Measurements from ENCODE around the gene TPK1.
A peak's percentile ranks its signal among the peaks of the same experiment; 100 is the strongest.
"Not testable (repeated sequence)": the region's sequence is repeated elsewhere in the genome, so short reads cannot be mapped to it uniquely, and the experiment has no call there.

Gene TPK1

DNA sequence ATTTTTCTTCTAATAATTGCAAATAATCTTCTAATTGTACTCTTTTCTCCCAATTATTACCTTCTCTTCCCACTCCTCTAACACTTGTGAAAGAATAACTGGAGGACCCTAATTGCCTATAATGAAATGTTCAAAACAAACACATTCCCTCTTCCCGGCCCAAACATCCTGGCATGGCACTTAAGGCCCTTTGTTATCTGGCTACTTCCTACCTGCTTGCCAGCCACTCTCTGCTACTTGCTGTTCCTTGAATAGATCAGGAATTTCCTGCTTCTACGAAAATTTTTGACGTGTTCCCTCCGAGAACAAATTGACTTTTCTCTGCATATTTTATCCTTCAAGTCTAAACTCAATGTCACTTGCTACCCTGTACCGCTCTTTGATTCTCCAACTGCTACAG, 376.2 kb downstream of the TPK1 start:
- DNase-seq = no peak

DNA sequence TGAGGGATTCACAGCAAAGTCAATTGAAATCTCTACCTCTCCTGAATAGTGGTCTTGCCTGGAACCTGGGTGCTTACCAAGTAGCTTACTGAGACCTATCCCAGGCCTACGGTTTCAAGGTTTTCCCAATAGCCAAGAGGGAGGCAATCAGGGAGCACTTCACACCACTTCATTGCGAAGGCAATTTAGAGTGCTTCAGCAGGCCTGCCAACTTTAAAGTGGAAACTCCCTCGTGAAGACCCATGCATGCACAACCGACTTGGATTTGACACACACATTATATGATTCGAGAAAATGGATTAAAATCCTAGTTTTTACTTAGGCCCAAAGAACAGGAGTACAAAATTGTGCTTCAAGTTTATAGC, 380.8 kb downstream of the TPK1 start:
- DNase-seq = no peak

- DNase-seq = no peak
Observed at GRCh38 chr7:144454256-144455039, 381.4 kb downstream of the TPK1 start.

DNA sequence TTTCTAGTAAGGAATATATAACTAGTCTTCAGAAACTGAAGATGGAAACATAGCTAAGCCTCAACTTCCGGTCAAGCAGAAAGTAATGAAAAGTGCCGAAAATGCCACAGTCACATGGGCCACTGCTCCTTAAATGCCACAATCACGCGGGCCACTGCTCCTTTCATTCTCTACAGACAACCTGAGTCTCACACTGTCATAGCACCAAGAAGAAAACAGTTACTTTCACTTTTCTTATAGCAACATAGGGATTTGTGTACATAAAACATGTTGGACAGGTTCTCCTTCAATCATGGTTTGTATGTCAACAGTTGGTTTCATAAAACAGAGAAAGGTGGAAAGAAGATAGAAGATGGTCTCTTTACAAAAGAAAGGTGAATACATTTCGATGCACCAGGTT, 383.8 kb downstream of the TPK1 start:
- DNase-seq = no peak

- DNase-seq = no peak
Observed at GRCh38 chr7:144445590-144445989, 390.3 kb downstream of the TPK1 start.

DNA sequence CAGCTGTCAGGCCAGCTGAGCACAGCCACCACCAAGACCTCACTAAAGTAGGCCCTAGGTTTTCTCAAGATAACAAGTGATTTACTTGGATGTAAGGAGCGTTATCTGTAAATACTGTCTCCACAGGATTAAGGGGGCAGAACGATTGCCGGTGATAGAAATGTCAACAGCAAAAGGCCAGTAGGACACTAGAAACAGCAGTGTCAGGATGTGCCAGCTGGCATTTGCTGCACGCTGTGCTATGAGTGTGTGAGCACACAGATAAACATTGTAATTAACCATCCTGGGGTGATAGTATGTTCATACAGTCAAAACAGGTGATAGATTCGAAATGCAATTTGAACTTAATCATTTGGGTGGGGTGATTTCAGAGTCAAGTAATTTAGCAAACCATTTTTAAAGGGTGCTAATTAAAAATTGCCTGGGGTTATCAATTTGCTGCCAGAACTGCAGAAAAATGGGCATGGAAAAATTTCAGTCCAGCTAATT, 396.1 kb downstream of the TPK1 start:
- DNase-seq = no peak

DNA sequence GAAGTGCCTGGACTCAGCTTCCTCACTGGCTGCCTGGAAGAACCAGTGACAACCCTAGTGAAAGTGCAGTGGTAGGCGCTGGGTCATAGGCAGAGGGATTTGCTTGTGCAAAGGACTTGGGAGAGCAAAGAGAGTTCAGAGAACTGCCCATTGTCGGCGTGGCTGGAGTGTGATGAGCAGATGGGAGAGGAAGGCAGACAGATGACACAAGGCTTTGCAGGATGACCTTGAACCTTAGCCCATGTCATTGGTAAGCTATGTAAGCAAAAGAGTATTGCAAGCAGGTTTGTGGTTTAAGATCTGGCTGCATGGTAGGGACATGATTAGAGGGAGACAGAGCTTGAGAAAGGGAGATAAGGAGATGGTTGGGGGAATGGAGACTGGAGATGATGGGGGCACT, 397.1 kb downstream of the TPK1 start:
- no peak for DNase-seq

- DNase-seq = peak in 1 of 4 experiments; percentile 1
Observed at GRCh38 chr7:144437370-144438191, 398.3 kb downstream of the TPK1 start.

- DNase-seq = no peak
Observed at GRCh38 chr7:144436500-144436899, 399.4 kb downstream of the TPK1 start.

GRCh38 chr7:144428431-144428830, 407.4 kb downstream of the TPK1 start:
- DNase-seq = no peak

GRCh38 chr7:144427539-144427938, 408.3 kb downstream of the TPK1 start:
- DNase-seq = not testable (repeated sequence)

DNA sequence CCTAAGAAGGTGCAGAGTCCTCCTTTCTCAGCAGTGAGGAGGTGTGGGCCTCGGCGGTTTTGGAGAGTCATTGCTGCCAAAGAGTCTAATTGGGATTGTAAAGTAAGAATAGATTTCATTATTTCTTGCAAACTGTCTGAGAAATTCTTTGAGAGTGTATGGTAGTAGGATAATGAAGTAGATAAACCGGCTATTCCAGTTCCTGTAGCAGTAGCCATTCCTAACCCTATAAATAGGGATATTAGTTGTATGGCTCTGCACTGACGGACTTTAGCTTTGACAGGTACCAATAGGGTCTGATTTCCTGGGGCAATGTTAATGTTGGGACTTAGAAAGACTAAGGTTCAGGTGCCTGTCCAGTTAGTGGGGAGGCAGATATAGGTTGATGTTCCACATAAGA, 416.9 kb downstream of the TPK1 start:
- not testable (repeated sequence) for DNase-seq

- DNase-seq = no peak
Observed at GRCh38 chr7:144416341-144416740, 419.5 kb downstream of the TPK1 start.

DNA sequence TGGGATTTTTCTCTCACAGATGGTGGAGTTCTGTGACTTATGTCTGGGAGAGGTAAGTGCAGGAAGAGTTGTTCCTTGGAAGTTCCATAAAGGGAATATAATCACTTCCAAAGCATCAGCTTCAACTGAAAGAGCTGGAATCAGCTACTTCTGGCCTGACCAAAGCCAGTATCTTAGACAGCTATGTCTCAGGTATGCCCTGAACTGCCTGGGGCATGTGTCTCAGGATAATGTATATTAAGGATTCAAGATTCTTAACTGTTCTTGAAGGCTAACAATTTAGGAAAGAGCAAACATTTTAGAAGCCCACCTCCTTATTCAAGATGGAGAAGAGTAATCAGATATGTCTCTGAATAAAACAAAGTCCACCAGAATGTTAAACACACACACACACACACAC, 420.0 kb downstream of the TPK1 start:
- DNase-seq = no peak

DNA sequence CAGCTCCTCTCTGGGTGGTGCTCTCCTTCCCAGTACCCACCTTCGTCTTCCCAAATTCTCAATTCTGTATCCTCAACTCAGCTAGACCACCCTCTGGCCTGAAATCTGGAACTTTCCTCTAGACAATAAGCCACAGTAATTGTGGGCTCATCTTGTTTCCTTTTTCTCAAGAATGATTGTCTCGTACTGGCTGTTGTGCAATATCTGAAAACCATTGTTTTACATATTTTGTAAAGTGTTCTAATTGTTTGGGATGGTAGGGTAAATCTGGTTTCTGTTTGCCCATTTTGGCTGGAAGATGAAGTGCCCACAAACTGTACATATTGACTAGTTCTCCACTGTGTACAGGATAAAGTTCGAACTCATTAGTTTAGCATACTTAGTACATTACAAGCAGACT, 421.0 kb downstream of the TPK1 start:
- no peak for DNase-seq

DNA sequence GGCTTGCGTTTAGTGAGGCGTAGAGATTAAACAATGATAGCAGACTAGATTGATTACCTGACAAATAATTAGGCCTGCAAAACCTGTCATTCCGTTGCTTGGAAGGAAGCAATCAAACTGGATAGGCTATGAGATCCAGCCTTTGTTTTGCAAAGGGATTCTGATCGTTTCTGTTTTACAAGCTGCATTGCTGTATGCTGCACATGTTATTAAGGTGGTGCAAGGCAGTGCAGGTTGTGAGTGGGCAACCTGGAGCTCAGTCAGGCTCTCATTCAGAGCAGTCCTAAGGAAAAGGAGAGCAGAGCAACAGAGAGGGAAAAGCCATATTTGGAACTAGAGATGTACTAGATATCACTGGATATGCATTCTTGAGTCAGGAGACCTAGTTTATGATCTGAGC, 425.4 kb downstream of the TPK1 start:
- DNase-seq = no peak

- no peak for DNase-seq
Observed at GRCh38 chr7:144408121-144408520, 427.7 kb downstream of the TPK1 start.

DNA sequence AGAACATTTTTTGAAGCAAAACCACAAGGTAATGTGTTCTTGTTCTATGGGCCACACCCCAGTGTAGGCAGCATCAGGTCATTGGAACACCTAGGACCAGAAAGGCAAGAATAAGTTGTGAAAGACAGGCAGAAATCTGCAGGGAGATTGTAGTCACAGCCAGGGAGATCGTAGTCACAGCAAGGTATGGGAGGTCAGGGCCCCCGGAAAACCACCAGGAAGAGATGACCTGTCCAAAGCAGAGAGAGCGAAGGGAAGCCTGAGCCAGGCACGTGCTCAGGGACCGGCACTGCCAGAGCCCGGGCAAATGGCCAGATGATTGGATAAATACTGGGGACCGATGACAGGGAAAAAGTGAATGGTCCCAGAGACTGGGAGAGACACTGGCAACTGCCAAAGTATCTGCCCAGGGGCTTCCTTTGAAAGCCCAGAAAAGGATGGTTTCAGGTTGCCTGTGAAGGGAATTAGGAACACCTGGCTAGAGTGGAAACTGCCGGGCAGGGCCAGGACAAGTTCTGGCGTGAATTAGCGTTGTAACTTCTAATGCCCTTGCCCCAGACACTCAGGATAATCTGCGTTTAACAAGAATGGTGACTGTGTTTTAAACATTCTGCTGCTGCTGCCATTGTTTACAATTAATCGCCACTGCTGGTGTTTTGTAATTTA, 428.5 kb downstream of the TPK1 start:
- DNase-seq = no peak

GRCh38 chr7:144404946-144405345, 430.9 kb downstream of the TPK1 start:
- DNase-seq = no peak

DNA sequence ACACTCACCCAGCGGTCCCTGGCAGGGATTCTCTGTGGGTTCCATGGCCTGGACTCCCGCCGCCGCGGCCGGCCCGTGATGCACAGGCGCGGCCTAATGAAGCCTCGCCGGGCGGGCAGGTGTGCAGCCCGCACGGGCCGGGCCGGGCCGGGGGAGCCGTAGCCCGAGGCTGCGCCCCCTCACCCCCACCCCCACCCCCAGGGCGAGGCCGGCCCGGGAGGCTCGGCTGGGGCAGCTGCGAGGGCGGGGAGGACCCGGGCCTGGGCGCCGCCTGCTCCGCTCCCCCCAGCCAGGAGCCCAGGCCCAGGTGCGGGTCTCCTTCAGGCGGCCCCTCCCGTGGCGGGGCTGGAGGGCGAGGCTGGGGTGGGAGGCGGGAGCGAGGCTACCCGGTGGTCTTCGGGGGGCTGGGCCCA, 432.2 kb downstream of the TPK1 start, which contains the start of gene NOBOX:
NOBOX (minus strand) TSS at position 45 of the 413 bp plus-strand sequence.
- DNase-seq = no peak

- no peak for DNase-seq
Observed at GRCh38 chr7:144403102-144403501, 432.8 kb downstream of the TPK1 start.
